Ectodermal cell (in vitro differentiated cells): ENCODE data around the gene GPR68.
A peak's percentile ranks its signal among the peaks of the same experiment; 100 is the strongest.

Source experiments
- H3K27ac ChIP-seq: 2 replicates; pipeline ENCODE4 v1.7.0; 2013; ENCODE audit warnings: mild to moderate bottlenecking, low read depth, low read length; ENCODE audit not compliant: insufficient read depth, poor library complexity, severe bottlenecking
- H3K27me3 ChIP-seq: 2 replicates; pipeline ENCODE4 v1.7.0; 2013; ENCODE audit warnings: mild to moderate bottlenecking, low read length; ENCODE audit not compliant: insufficient read depth, control insufficient read depth, poor library complexity, severe bottlenecking
- H3K36me3 ChIP-seq: one replicate; pipeline ENCODE4 v1.7.0; 2013; ENCODE audit warnings: low read length; ENCODE audit not compliant: control insufficient read depth, insufficient read depth
- H3K4me1 ChIP-seq: one replicate; pipeline ENCODE4 v1.7.0; 2013; ENCODE audit warnings: low read length; ENCODE audit not compliant: control insufficient read depth, insufficient read depth
- H3K4me3 ChIP-seq: 2 replicates; pipeline ENCODE4 v1.7.0; 2013; ENCODE audit warnings: low read depth, low read length, control low read depth; ENCODE audit not compliant: insufficient read depth
- H3K9me3 ChIP-seq: 2 replicates; pipeline ENCODE4 v1.7.0; 2013; ENCODE audit warnings: mild to moderate bottlenecking, low read length, moderate library complexity; ENCODE audit not compliant: control insufficient read depth
- WGBS, 2 experiments: methylation state at CpG; one replicate each; pipeline ENCODE4 v1.1.7; 2013; ENCODE audit warnings: missing lambda C conversion rate in 2 of 2; 5-methylcytosine and 5-hydroxymethylcytosine counted together

The GPR68 gene

GRCh38 chr14:91264151-91265150 is 19.9 kb upstream of the GPR68 start:
- H3K36me3 ChIP-seq, result no peaks in the 10 kb centered on the region
- H3K27me3 ChIP-seq, result peaks cover 33% of the 10 kb centered on the region
- H3K9me3 ChIP-seq, result no peaks in the 10 kb centered on the region
- H3K27ac ChIP-seq, result no peak overlapping the region
- H3K4me3 ChIP-seq, result peak overlapping the region; percentile 31
- H3K4me1 ChIP-seq, result no peaks in the 10 kb centered on the region
- 12 to 13% methylated on average over 69 of the region's 69 CpGs for WGBS, 2 experiments

- Histone ChIP-seq H3K36me3 (no peaks in the 10 kb centered on the region), H3K27ac (no peak overlapping the region), H3K27me3 (peaks cover 33% of the 10 kb centered on the region), H3K4me3 (no peak overlapping the region), H3K4me1 (no peaks in the 10 kb centered on the region), H3K9me3 (no peaks in the 10 kb centered on the region)
- WGBS, 2 experiments, result 92 to 94% methylated on average over 2 of the region's 2 CpGs
These were observed 18.8 kb upstream of the GPR68 start for GRCh38 chr14:91263329-91263728.

- Histone ChIP-seq H3K4me3 (no peak overlapping the region), H3K27ac (no peak overlapping the region), H3K36me3 (no peaks in the 10 kb centered on the region), H3K4me1 (no peaks in the 10 kb centered on the region), H3K27me3 (peaks cover 33% of the 10 kb centered on the region), H3K9me3 (no peaks in the 10 kb centered on the region)
- WGBS, 2 experiments, result 91 to 92% methylated on average over 11 of the region's 11 CpGs
These were observed 17.6 kb upstream of the GPR68 start for GRCh38 chr14:91261986-91262549.

- H3K27ac ChIP-seq, result no peak overlapping the region
- no peaks in the 10 kb centered on the region for H3K9me3 ChIP-seq
- 95 to 98% methylated on average over 5 of the region's 5 CpGs for WGBS, 2 experiments
- H3K4me3 ChIP-seq, result no peak overlapping the region
- H3K27me3 ChIP-seq, result peaks cover 33% of the 10 kb centered on the region
- no peaks in the 10 kb centered on the region for H3K4me1 ChIP-seq
- no peaks in the 10 kb centered on the region for H3K36me3 ChIP-seq
These were observed 16.6 kb upstream of the GPR68 start for GRCh38 chr14:91261115-91261514.

- H3K9me3 ChIP-seq, result no peaks in the 10 kb centered on the region
- H3K4me3 ChIP-seq, result no peak overlapping the region
- 92 to 93% methylated on average over 3 of the region's 3 CpGs for WGBS, 2 experiments
- H3K27me3 ChIP-seq, result peaks cover 26% of the 10 kb centered on the region
- peaks cover 2% of the 10 kb centered on the region for H3K4me1 ChIP-seq
- no peak overlapping the region for H3K27ac ChIP-seq
- H3K36me3 ChIP-seq, result no peaks in the 10 kb centered on the region
These were observed 14.4 kb upstream of the GPR68 start for GRCh38 chr14:91258876-91259275.

- H3K36me3 ChIP-seq, result no peaks in the 10 kb centered on the region
- H3K4me1 ChIP-seq, result peaks cover 3% of the 10 kb centered on the region
- H3K27ac ChIP-seq, result no peak overlapping the region
- 92% methylated on average over 16 of the region's 16 CpGs for WGBS, 2 experiments
- H3K4me3 ChIP-seq, result no peak overlapping the region
- H3K27me3 ChIP-seq, result peaks cover 25% of the 10 kb centered on the region
- no peaks in the 10 kb centered on the region for H3K9me3 ChIP-seq
These were observed 13.6 kb upstream of the GPR68 start for GRCh38 chr14:91258011-91258618.

- WGBS, 2 experiments, result 75 to 76% methylated on average over 8 of the region's 8 CpGs
- H3K27me3 ChIP-seq, result peaks cover 27% of the 10 kb centered on the region
- no peak overlapping the region for H3K4me3 ChIP-seq
These were observed 13.0 kb upstream of the GPR68 start for GRCh38 chr14:91257328-91258010.

GRCh38 chr14:91256661-91257060 is 12.2 kb upstream of the GPR68 start:
- peaks cover 32% of the 10 kb centered on the region for H3K27me3 ChIP-seq
- H3K36me3 ChIP-seq, result no peaks in the 10 kb centered on the region
- no peak overlapping the region for H3K27ac ChIP-seq
- 90 to 92% methylated on average over 1 of the region's 1 CpG for WGBS, 2 experiments
- no peaks in the 10 kb centered on the region for H3K9me3 ChIP-seq
- H3K4me1 ChIP-seq, result peaks cover 8% of the 10 kb centered on the region
- no peak overlapping the region for H3K4me3 ChIP-seq

More at GRCh38 chr14:91257328-91258010, 13.0 kb upstream of the GPR68 start:
- Histone ChIP-seq H3K36me3 (no peaks in the 10 kb centered on the region), H3K27ac (no peak overlapping the region), H3K9me3 (no peaks in the 10 kb centered on the region), H3K4me1 (peaks cover 7% of the 10 kb centered on the region)

GRCh38 chr14:91255026-91255695 is 10.7 kb upstream of the GPR68 start:
- Histone ChIP-seq H3K4me1 (peaks cover 12% of the 10 kb centered on the region), H3K36me3 (no peaks in the 10 kb centered on the region), H3K9me3 (no peaks in the 10 kb centered on the region), H3K4me3 (no peak overlapping the region), H3K27ac (no peak overlapping the region), H3K27me3 (peaks cover 32% of the 10 kb centered on the region)
- WGBS, 2 experiments, result 82 to 86% methylated on average over 9 of the region's 9 CpGs
